ENCODE results near the gene SLC35F1. TPM values are rescaled to one million over a fixed set of nuclear protein-coding genes. Genes with fewer than 3 reads are reported as not detected.

Gene SLC35F1
- total RNA-seq, 1 donor from 2014 or later: 0.48 TPM

DNA sequence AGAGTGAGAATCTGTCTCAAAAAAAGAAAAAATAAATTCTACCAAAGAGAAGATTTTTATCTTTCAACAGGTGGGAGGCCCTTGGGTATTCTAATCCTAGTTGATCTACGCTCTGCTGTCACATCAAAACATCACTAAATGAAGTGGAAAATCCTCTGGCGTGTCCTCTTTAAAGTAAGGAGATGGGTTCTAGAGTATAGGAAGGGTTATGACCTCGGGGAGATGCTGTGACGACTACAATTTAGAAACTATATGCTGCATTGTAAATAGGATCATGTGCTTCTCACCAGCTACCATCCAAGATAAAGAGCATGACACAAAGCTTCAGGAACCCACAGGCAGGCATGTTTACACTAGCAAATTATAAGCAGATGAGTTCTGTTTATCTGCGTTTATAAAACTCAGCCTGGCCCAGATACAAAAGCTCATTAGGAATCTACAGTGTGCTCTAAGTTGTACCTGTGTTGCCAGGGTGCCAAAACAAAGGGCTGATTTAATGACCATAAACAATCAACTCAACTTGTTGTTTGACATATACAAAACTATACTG lies 443.9 kb downstream of the SLC35F1 start:
- DNase-seq (ENCODE audit: low spot score): no peak

DNA sequence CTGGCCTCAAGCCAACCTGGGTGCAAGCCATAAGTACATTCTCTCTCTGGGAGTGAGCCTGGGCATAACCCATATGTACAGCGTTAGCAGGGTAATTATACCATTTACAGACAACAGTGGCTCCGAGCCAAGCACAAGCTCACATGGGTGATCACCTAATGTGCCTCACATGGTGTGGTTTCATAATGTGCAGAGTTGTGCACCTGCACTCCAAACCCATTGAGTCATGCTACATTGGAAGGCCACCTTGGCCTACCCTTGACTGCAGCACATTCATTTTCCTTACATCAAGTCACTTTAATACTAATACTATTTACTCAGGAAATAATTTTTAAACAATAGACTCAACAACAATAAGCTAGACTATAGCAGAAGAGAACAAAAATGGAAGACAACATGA lies 446.5 kb downstream of the SLC35F1 start:
- DNase-seq (ENCODE audit: low spot score): no peak

DNA sequence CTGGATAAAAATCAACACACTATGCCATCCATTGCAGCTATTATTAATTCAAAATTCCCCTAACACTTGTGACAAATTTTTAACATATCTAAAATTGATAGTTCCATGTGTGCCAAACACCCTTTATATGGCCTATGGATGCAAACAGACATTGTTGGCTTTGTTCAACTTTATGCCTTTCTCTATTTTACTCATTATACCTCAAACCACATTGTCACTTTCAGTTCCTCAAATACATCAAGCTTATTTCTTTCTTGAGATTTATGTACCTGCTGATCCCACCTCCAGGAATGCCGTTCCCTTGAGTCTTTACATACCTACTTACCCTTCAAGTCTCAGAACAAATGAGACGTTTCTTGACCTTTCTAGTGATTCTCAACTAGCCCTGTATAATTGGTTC lies 447.6 kb downstream of the SLC35F1 start:
- no peak for DNase-seq (ENCODE audit: low spot score)

DNA sequence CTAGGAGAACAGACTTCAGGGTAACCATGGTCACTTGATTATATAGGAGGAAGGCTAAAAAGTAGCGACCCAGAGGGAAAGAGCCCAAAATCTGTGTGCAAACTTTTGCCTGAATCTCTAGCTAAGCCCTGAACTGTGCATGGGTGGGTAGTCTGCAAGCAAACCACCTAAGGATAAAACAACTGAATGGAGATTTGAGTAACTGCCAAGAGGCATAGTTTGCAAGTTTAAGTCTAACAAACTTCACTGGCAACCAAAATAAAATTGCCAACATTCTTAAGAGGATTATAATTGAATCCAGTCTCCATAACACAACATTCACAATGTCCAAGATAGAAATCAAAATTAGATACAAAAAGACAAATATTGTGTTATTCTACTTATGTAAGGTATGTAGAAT lies 449.0 kb downstream of the SLC35F1 start:
- DNase-seq (ENCODE audit: low spot score): no peak

DNA sequence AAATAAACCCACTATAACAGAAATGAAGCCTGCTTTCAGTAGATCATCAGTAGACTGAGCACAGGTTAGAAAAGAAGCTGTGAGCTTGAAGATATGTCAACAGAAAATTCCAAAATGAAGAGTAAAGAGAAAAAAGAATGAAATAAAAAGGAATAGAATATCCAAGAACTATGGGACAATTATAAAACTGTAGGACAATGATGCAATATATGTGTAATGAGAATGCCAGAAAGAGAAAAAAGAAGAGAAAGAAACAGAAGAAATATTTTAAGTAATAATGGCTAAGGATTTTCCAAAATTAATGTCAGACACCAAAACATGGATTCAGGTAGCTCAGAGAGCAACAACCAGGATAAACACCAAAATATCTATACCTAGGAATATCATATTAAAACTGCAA lies 449.6 kb downstream of the SLC35F1 start:
- DNase-seq (ENCODE audit: low spot score): no peak

Other genes starting within 250 kb of the SLC35F1 start
- 36.8 TPM for gene NUS1, start 231.8 kb upstream of the SLC35F1 start, total RNA-seq

All from mesenteric fat pad (tissue), 1 donor.